PFSK-1 (cell line): ENCODE measurements around the gene PGAM5.

ENCODE experiments used
- POLR2AphosphoS5 ChIP-seq: IDR thresholded peaks from 2 replicates; pipeline ENCODE4 v1.6.1; 2012; ENCODE audit warnings: low read depth, mild to moderate bottlenecking, control low read depth, low read length, moderate library complexity
- SIN3A ChIP-seq: IDR thresholded peaks from 2 replicates; pipeline ENCODE4 v1.6.1; 2012; ENCODE audit warnings: mild to moderate bottlenecking, low read length, moderate library complexity, borderline replicate concordance; ENCODE audit not compliant: insufficient read depth
- TAF1 ChIP-seq: IDR thresholded peaks from 2 replicates; pipeline ENCODE4 v1.6.1; 2012; ENCODE audit warnings: low read length, control low read depth, borderline replicate concordance; ENCODE audit not compliant: insufficient read depth

GRCh38 chr12:132724506-132725241 is 14.0 kb downstream of the PGAM5 start:
- TF ChIP-seq TAF1: no peak
- TF ChIP-seq SIN3A: no peak
- TF ChIP-seq POLR2AphosphoS5: no peak
